DOHH2 (cell line): ENCODE results near the gene ZNF774.

Experiments used
- H3F3A ChIP-seq: fragments of 200-600 bp; sonication (generic), shearing (Covaris generic); 2 replicates; pipeline ENCODE4 v1.6.0; 2016; ENCODE audit warnings: antibody characterized with exemption, mild to moderate bottlenecking; ENCODE audit not compliant: control insufficient read depth, insufficient read depth
- H3K27ac ChIP-seq: fragments of 200-600 bp; sonication (generic); 2 replicates; pipeline ENCODE4 v1.5.1; 2014; ENCODE audit warnings: low read depth, mild to moderate bottlenecking, low read length, moderate library complexity
- H3K27me3 ChIP-seq: fragments of 200-600 bp; sonication (generic); 2 replicates; pipeline ENCODE4 v1.6.1; 2014; ENCODE audit warnings: mild to moderate bottlenecking, low read length, mixed read lengths; ENCODE audit not compliant: control insufficient read depth
- H3K36me3 ChIP-seq: fragments of 200-600 bp; sonication (generic); 2 replicates; pipeline ENCODE4 v1.6.1; 2014; ENCODE audit warnings: mild to moderate bottlenecking, low read length, moderate library complexity, mixed read lengths; ENCODE audit not compliant: control insufficient read depth
- H3K4me1 ChIP-seq: fragments of 200-600 bp; sonication (generic); 2 replicates; pipeline ENCODE4 v1.6.1; 2014; ENCODE audit warnings: mild to moderate bottlenecking, low read length, mixed read lengths; ENCODE audit not compliant: control insufficient read depth
- H3K4me2 ChIP-seq: fragments of 200-600 bp; sonication (generic); 2 replicates; pipeline ENCODE4 v1.6.0; 2014; ENCODE audit warnings: mild to moderate bottlenecking, low read length, moderate library complexity
- H3K4me3 ChIP-seq: fragments of 200-600 bp; sonication (generic); 2 replicates; pipeline ENCODE4 v1.5.1; 2014; ENCODE audit warnings: mild to moderate bottlenecking, low read length, mixed read lengths
- H3K79me2 ChIP-seq: fragments of 200-600 bp; sonication (generic); 2 replicates; pipeline ENCODE4 v1.6.1; 2014; ENCODE audit warnings: mild to moderate bottlenecking, low read length, mixed read lengths; ENCODE audit not compliant: control insufficient read depth
- H3K9me2 ChIP-seq: fragments of 200-600 bp; sonication (generic); replicated peaks from 2 replicates; pipeline ENCODE4 v1.6.1; 2014; ENCODE audit warnings: mild to moderate bottlenecking, low read length, mixed read lengths; ENCODE audit not compliant: control insufficient read depth
- H3K9me3 ChIP-seq: fragments of 200-600 bp; sonication (generic); 2 replicates; pipeline ENCODE4 v1.6.1; 2014; ENCODE audit warnings: antibody characterized with exemption, low read length, mixed read lengths; ENCODE audit not compliant: control insufficient read depth, insufficient read depth
- H4K20me1 ChIP-seq: fragments of 200-600 bp; sonication (generic); 2 replicates; pipeline ENCODE4 v1.6.0; 2014; ENCODE audit warnings: low read depth, mild to moderate bottlenecking, antibody characterized with exemption, low read length, moderate library complexity; ENCODE audit not compliant: control insufficient read depth, insufficient read depth
- EZH2phosphoT487 ChIP-seq: fragments of 200-600 bp; sonication (generic); IDR thresholded peaks from 2 replicates; pipeline ENCODE4 v1.6.1; 2017; ENCODE audit warnings: borderline replicate concordance, mild to moderate bottlenecking, antibody characterized with exemption, low read length, moderate library complexity, mixed read lengths
- TF ChIP-seq, protein P1 (sequence below): fragments of 200-600 bp; sonication (generic); IDR thresholded peaks from one replicate; pipeline ENCODE4 v1.5.1; 2014; ENCODE audit warnings: antibody characterized with exemption, mild to moderate bottlenecking, low read depth, low read length; ENCODE audit not compliant: poor library complexity, severe bottlenecking

The ZNF774 gene

DNA sequence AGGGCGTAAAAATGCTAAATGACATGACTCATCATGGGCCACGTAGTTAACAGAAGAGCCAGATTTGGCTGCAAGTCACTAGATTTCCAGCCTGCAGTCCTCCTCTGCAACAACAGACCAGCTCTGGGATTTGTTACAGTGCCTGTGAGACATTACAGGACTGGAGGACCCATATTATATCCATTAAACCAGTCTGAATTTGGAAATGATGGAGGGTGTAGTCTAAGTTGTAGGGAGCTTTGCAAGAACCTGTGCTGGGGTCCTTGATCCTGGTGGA lies 10.8 kb downstream of the ZNF774 start:
- no peak overlapping the region for H3K4me2 ChIP-seq
- no peaks in the 10 kb centered on the region for H3K4me1 ChIP-seq
- H4K20me1 ChIP-seq = no peaks in the 10 kb centered on the region
- no peak overlapping the region for H3K4me3 ChIP-seq
- no peaks in the 10 kb centered on the region for H3K36me3 ChIP-seq
- H3K9me3 ChIP-seq = no peaks in the 10 kb centered on the region
- no peaks in the 10 kb centered on the region for H3F3A ChIP-seq
- no peak overlapping the region for H3K27ac ChIP-seq
- TF ChIP-seq EZH2phosphoT487 = no peak
- TF ChIP-seq, protein P1, sequence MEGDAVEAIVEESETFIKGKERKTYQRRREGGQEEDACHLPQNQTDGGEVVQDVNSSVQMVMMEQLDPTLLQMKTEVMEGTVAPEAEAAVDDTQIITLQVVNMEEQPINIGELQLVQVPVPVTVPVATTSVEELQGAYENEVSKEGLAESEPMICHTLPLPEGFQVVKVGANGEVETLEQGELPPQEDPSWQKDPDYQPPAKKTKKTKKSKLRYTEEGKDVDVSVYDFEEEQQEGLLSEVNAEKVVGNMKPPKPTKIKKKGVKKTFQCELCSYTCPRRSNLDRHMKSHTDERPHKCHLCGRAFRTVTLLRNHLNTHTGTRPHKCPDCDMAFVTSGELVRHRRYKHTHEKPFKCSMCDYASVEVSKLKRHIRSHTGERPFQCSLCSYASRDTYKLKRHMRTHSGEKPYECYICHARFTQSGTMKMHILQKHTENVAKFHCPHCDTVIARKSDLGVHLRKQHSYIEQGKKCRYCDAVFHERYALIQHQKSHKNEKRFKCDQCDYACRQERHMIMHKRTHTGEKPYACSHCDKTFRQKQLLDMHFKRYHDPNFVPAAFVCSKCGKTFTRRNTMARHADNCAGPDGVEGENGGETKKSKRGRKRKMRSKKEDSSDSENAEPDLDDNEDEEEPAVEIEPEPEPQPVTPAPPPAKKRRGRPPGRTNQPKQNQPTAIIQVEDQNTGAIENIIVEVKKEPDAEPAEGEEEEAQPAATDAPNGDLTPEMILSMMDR = no peak
- H3K9me2 ChIP-seq = no peaks in the 10 kb centered on the region
- no peaks in the 10 kb centered on the region for H3K79me2 ChIP-seq
- H3K27me3 ChIP-seq = no peaks in the 10 kb centered on the region

DNA sequence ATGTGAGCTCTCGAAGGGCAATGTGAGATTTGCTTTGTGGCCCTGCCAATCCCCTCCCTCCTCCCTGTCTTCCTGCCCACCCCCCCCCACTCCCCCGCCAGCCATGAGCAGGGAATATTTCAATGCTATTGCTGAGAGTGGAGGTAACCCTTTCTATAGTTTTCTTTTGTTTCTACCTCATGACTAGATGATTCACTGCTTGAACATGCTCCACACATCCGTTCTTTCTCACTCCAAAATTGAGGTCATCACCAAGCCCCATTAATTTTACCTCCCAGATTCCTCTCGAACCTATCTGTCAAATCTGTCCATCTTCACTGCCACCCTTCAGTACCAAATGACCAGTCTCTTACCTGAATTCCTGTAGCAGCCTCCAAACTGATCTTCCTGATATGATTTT lies 12.2 kb downstream of the ZNF774 start:
- H3K9me2 ChIP-seq = no peaks in the 10 kb centered on the region

DNA sequence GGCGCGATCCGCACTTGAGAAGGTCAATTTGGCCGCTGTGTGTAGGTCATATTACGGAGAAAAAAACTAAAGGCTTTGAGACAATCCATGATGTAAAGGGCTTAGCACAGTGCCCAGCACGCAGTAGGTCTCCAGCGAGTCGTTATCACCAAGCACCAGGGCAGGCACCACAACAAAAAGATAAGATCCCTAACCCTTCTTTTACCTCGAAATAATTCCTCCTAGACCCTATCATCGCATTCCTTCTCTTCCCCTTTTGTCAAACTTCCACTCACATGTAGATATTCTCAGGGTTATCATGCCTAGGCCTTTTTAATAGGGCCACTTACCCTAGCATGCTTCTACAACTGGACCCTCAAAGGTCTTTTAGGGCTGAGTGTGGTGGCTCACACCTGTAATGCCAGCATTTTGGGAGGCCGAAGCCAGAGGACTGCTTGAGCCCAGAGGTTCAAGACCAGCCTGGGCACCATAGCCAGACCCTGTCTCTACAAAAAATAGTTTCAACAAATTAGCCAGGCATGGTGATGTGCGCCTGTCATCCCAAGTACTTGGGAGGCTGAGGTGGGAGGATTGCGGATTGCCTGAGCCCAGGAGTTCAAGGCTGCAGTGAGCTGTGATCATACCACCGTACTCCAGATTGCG lies 13.5 kb downstream of the ZNF774 start:
- Histone ChIP-seq H3K9me2 (no peaks in the 10 kb centered on the region), H3K27me3 (no peaks in the 10 kb centered on the region), H3K9me3 (no peaks in the 10 kb centered on the region), H3K4me1 (peaks cover 10% of the 10 kb centered on the region), H3F3A (peaks cover 5% of the 10 kb centered on the region; the same call in 1 of the 2 replicates), H3K4me2 (no peak overlapping the region), H3K36me3 (no peaks in the 10 kb centered on the region), H3K79me2 (no peaks in the 10 kb centered on the region), H3K4me3 (no peak overlapping the region), H4K20me1 (no peaks in the 10 kb centered on the region), H3K27ac (no peak overlapping the region)
- TF ChIP-seq, protein P1 = no peak
- TF ChIP-seq EZH2phosphoT487 = no peak

More for the DNA sequence above, 12.2 kb downstream of the ZNF774 start:
- Histone ChIP-seq H3K27ac (no peak overlapping the region), H3K4me3 (no peak overlapping the region), H3K36me3 (no peaks in the 10 kb centered on the region), H3K4me2 (no peak overlapping the region), H4K20me1 (no peaks in the 10 kb centered on the region), H3K27me3 (no peaks in the 10 kb centered on the region), H3K9me3 (no peaks in the 10 kb centered on the region), H3K4me1 (no peaks in the 10 kb centered on the region), H3K79me2 (no peaks in the 10 kb centered on the region), H3F3A (no peaks in the 10 kb centered on the region)
- TF ChIP-seq, protein P1 = no peak
- no peak for TF ChIP-seq EZH2phosphoT487
